Panc1 (cell line): ENCODE results near the gene EBP.

Source experiments
- CTCF ChIP-seq: fragments of 450-650 bp; IDR thresholded peaks from 2 replicates; pipeline ENCODE4 v1.5.1; 2017; ENCODE audit warnings: mild to moderate bottlenecking
- POLR2AphosphoS5 ChIP-seq: IDR thresholded peaks from 2 replicates; pipeline ENCODE4 v1.6.1; 2012; ENCODE audit warnings: mild to moderate bottlenecking, low read depth, low read length, moderate library complexity
- REST ChIP-seq, 2 experiments: IDR thresholded peaks; 2 replicates each; pipeline ENCODE4 v1.6.1; 2011 to 2012; ENCODE audit warnings: low read depth in 2 of 2, control low read depth in 1 of 2, low read length in 1 of 2, mild to moderate bottlenecking in 1 of 2, moderate library complexity in 1 of 2; ENCODE audit not compliant: insufficient read depth in 1 of 2
- SIN3A ChIP-seq: IDR thresholded peaks from 2 replicates; pipeline ENCODE4 v1.6.1; 2012; ENCODE audit warnings: low read depth, mild to moderate bottlenecking, low read length, moderate library complexity, borderline replicate concordance; ENCODE audit not compliant: insufficient read depth
- TCF7L2 ChIP-seq: IDR thresholded peaks from 2 replicates; pipeline ENCODE4 v1.6.1; 2011; ENCODE audit warnings: mild to moderate bottlenecking, low read depth, low read length, inconsistent platforms

- TF ChIP-seq CTCF, result no peak
- no peak for TF ChIP-seq REST (IDR thresholded peaks at IDR 0.05; ENCODE audit: insufficient read depth in 1 of 2, low read depth in 2 of 2, low read length in 1 of 2)
- TF ChIP-seq SIN3A, result no peak
- TF ChIP-seq POLR2AphosphoS5, result no peak
- TF ChIP-seq TCF7L2, result no peak
Measured at GRCh38 chrX:48516987-48517386, 4.6 kb upstream of the EBP start.
